Fibroblast of gingiva (primary cell): ENCODE results near the gene ALG9.

Experiments
- DNase-seq: peaks from one replicate; pipeline ENCODE4 v3.0.0-alpha.2; 2011; ENCODE audit warnings: low read depth

Gene ALG9

DNA sequence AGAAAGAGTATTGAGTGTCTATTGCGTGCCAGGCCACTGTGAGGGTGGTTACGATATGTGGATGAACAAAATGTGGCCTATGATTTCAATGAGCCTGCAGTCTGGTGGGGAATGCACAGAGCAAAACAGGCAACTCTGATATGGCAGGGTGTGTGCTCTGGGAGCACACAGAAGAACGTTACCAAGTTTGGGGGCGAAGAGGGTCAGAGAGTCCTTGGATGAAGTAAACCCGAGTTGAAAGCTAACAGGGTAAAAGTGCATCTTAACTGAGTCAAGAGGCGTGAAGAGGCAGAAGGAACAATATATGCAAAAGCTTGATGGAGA lies 8.2 kb upstream of the ALG9 start:
- DNase-seq: no peak

GRCh38 chr11:111878849-111879636 lies 7.7 kb upstream of the ALG9 start, which contains the start of the genes CFAP68 and FDXACB1:
CFAP68 (plus strand) TSS chr11:111879541; CDS start chr11:111879561, 20 bp downstream.
FDXACB1 (minus strand) TSS chr11:111879165; CDS start chr11:111879132, 33 bp downstream.
- DNase-seq: peak; percentile 93

GRCh38 chr11:111878385-111878848 lies 7.0 kb upstream of the ALG9 start:
- peak; percentile 1 for DNase-seq

GRCh38 chr11:111871693-111872161 lies 346 bp upstream of the ALG9 start:
- DNase-seq: no peak

DNA sequence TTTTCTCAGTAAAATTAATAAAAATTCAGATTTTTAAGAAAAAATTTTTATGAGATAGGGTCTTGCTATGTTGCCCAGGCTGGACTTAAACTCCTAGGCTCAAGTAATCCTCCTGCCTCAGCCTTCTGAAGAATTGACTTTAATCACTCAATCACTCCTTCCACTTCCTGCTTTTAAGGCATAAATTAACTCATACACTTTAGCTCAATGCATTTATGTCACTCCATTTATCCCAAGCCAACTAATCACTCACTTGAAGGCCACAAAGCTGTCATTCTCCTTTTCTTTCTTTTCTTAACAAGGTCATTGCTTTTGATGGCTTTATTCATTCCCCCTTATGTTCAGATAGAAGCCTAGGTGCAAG lies 877 bp downstream of the ALG9 start:
- DNase-seq: no peak

- no peak for DNase-seq
These were observed 1.3 kb downstream of the ALG9 start for GRCh38 chr11:111870113-111870512.

DNA sequence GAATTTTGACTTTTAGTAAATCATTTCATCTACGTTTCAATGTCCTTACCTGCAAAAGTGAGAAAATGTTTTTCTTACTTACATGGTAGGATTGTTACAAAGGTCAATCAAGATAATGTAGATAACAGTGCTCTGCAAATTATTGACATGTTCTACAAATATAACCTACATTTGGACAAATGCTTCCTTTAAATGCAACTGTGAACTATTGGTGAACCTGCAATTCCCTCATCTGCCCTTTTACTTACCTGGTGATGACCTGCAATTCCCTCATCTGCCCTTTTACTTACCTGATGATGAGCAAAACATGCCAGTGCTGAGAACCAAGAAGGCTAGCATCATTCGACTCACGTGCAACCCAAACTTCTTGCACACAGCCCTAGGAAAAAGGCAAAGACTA lies 11.1 kb downstream of the ALG9 start:
- no peak for DNase-seq

DNA sequence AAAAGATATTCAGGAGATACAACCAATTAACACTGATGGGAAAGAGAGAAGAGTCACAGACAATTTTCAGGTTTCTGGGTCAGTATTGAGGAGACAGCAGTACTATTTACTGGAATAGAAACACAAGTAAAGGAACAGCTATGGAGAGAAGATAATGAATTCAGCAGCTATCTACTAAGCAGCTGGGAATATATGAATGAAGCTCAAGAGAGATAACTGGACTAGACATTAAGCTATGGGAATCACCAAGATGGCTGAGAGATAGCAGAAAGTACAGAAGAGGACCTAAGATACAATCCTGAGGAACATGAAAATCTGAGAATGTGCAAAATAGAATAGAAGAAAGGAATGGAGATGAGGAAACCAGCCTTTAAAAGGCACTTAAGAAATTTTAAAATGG lies 15.9 kb downstream of the ALG9 start:
- no peak for DNase-seq

GRCh38 chr11:111852103-111852502 lies 19.3 kb downstream of the ALG9 start:
- DNase-seq: no peak

DNA sequence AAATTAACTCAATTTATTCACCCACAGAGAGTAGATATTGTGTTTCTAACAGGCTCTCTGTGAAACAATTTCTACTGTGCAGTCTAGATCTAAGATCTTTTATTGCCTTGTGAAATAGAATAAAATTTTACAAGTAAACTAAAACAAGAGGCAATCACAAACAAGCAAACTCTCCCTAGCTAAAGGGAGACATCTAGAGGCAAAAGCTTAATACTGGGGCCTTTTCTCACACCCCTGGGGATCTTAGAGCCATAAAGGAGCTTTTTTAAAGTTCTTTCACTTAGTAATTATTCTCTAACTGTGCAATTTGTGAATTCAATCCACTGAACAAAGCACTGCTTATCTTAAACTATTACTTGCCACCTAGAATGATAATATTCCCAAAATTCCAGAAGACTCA lies 19.7 kb downstream of the ALG9 start:
- peak; percentile 24 for DNase-seq

DNA sequence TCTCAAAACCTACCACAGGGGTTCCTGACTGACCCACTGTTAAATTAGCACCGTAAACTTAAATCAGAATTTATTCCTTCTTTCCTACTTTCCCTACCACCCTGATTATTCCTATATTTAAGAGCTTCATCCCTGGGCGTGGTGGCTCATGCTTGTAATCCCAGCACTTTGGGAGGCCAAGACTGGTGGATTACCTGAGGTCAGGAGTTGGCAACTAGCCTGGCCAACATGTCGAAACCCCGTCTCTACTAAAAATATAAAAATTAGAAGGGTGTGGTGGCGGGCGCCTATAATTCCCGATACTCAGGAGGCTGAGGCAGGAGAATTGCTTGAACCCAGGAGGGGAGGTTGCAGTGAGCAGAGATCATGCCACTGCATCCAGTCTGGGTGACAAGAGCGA lies 20.3 kb downstream of the ALG9 start:
- DNase-seq: no peak

DNA sequence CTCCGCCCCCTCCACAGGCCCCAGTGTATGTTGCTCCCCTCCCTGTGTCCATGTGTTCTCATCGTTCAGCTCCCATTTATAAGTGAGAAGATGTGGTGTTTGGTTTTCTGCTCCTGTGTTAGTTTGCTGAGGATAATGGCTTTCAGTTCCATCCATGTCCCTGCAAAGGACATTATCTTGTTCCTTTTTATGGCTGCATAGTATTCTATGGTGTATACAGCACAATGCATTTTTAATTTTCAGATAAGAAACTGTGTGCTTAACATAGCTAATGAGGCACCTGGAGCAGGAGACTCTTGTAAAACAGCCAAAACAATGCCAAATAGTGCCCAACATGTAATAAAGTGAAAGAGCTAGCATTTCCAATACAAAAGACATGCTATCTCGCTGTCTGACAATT lies 21.8 kb downstream of the ALG9 start:
- DNase-seq: no peak

GRCh38 chr11:111846636-111847035 lies 24.7 kb downstream of the ALG9 start:
- DNase-seq: peak; percentile 31

DNA sequence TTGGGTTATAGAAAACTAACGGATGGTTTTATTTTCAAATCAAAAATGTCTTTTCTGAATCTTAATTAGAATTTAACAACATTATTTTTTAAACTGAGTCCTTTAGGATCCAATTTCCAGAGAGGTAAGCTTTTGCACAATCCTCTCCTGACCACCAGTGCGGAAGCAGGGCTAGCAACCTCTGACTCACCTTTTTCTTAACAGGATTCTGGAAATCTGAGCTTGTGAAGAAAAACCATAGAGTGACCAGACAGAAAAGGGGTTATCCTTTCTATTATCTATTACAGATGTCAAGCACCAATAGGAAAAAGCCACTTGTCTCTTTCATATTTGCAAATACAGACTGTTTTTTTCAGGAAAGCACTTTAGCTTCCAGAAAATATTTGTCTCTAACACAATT lies 25.3 kb downstream of the ALG9 start:
- DNase-seq: peak; percentile 17

DNA sequence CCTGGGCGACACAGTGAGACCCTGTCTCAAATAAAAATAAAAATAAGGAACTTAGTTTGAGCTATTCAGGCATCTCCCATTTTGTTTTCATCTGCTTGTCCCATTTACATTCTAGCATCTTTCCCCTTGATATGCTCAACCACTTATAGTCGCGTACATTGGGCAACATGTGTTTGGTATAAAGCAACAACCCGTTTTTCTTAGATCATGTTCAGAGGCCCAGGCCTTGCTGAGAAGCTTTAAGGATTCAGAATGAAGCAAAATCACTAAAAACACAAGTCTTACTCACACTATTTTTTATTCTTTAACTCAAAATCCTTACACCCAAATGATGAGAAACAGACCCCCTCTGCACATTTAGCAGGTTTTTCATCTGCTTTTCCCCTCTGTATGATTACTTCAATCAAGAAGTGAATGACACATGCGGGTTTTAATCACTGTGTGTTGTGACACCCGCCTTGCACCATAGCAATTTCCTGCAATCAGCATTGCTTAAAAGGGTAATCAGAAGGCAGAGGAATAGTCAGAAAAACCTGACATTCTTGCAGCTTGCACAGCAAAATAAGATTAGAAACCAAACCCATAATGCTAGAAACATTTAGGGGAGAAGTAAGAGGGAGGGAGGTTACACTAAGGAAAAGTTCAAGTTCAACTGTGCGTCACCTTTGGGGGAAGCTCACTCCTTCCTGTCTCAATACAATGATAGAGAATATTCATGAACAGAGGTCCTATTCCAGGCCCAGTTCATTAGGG lies 25.9 kb downstream of the ALG9 start:
- DNase-seq: no peak

DNA sequence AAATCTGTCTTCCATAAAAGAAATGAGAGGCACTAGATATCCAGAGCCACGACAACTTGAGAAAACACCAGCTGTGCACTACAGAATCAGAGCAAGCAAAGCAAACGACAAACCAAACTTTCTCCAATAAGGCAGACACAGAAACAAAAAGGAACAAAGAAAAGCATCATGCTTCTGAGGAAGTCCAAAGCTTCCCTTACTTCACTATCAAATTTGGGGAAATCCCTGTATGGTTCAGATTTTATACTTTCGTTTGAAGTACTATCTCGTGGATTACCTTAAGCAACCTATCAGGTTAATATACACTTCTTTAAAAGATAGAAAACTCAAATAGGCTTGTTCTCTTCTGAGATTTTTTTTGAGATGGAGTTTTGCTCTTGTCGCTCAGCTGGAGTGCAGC lies 27.7 kb downstream of the ALG9 start:
- no peak for DNase-seq

DNA sequence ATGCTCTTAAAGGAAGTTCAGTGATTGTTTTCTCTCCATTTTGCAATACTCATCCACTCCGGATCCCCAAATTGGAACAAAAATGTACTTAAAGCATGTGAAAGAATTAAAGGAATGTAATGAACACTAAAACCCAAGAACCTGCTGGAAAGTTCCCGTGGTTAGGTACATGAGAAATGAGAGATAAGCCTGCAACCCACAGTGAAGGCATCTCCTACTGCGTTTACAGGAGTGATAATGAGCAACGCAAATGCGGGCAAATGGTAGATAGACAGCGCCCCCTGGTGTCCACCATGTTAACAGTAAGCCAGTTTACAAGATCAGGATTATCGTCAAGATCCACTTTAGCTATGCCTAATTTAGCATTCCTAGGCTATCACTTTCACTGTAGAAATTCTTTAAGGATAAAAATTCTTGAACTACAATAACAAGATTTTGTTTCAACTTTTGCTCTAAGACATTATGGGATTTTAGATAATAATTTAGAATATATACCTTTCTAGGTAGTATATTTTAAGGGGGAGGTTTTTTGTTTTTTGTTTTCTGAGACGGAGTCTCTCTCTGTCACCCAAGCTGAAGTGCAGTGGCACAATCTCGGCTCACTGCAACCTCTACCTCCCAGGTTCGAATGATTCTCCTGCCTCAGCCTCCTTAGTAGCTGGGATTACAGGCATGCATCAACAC lies 29.9 kb downstream of the ALG9 start:
- DNase-seq: peak; percentile 78

- DNase-seq: peak; percentile 59
These were observed 31.2 kb downstream of the ALG9 start for GRCh38 chr11:111840143-111840542.

GRCh38 chr11:111838054-111838453 lies 33.3 kb downstream of the ALG9 start:
- no peak for DNase-seq

DNA sequence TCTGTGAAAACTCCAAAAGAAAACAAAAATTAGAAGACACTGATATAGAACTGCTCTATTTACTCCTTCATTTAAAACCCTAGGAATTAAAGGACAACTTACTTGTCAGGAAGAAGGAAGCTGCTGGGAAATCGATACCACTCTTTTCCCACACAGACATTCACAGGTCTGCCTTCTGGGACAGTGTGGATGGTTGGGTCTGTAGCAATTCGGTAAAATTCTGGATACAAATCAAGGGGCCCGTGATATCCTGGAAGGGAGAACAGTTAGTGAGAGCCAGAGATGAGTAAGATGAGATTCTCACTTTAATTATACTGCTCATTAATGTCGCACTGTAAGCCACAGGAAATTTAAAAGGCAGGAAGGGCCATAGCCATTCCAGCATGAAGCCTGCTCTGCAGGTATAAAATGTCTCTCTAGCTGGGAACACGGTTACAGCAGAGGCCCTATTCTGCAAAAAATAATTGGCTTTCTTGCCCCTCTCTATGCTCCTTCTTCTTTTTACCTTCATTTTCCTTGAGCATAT lies 34.0 kb downstream of the ALG9 start:
- no peak for DNase-seq

DNA sequence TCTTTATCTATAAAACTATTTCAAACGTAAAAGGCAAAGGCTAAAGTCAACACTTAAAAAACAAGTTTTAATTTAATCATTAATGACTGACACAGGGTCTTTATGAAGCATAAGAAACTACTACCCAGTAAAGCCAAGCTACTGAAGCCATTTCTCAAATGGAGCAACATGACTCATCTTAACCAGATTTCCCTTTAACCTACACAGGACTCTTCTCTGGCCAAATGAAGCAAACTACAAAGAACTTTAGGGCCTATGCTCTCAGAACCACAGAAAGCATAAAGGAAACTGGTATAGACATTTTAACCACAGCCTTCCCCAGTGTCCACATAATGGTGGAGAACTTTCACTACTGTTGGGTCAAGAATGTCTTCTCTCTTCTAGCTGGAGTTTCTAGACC lies 34.7 kb downstream of the ALG9 start:
- peak; percentile 65 for DNase-seq

DNA sequence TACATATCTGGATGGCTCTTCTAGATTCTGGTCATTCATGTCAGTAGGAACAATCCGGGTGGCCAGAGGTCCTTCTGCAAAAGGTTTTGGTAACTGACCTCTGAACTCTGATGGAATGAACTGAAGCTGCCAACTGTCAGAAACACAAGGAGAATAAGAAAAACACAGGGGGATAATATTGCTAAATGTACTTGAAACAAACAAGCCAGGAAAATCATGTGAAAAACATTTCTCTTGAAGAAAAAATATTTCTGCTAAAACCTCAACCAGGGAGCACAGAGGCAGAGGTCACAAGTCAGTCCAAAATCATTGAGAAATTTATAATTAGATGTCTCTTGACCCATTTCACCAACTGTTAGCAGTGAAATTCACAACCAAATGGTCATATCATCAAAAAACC lies 35.2 kb downstream of the ALG9 start:
- DNase-seq: peak; percentile 85

GRCh38 chr11:111835665-111836064 lies 35.7 kb downstream of the ALG9 start:
- DNase-seq: no peak
